NCI-H510A treated with DMSO at 0.1 percent for 48 hours (cell line): Measurements from ENCODE around the gene SGCD.

Source experiments
- DNase-seq: peaks from one replicate; lab custom pipeline; 2025; lab: John Stamatoyannopoulos, UW

SGCD gene

DNA sequence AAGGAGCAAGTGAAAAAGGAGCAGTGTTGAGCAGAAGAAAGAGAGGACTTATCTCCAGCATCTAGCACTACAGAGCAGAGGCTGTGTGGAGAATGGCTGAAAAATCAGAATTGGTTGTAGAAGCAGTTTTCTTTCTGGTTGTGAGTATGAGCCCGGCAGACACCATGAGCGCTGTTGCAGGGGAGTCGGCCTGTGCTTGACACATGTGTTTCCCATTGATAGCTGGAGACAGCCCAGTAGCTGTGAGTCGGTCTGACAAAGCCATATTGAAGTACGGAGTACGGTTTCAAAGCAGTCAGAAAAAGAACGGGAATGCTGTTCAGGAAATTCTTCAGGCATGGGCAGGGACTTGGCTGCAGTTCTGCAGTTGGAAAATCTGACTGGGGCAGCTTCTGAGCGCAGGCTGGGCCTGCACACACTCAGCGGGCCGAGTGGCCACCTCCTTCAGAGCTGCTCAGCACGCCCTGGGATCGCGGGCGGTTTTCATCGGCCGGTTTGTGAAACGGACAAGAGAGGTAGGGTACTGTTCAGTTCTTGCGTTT is at the start of gene SGCD:
SGCD (plus strand) TSS at position 447 of the 542 bp plus-strand sequence.
- DNase-seq, result no peak

DNA sequence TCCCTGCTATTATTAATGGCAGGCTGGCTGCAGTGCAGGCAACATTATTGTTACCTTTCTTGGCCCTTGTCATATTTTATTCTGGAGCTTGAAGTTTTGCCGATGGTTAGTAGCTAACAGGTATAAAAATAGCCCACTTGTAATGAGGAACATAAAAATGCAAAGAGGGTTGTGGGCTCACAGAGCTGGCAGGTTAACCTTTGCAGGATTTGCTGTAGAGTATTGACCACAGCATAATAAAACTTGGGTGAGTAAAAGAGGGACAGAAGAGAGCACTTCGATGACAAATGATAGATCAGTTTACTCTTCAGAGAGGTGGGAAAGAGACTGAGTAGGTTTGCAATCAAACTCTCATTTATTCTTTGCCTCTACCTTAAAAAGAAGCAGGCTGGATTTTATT is 49.7 kb upstream of the SGCD start:
- no peak for DNase-seq

DNA sequence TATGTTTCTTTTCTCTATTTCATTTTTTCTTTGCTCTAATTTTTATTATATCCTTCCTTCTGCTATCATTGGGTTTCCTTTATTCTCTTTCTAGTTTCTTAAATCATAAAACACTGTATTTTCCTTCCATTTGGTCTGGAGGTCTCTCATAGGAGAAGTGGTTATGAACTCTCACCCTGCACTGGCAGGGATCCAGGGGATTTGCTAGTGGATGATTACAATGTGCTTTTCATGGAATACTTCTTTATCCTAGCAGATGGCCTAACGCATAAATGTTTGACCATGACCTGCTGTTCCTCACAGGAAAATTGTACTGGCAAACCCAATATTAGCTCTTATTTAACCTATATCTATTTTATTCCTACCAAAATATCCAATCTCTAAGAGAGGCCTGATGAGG is 31.5 kb upstream of the SGCD start:
- DNase-seq, result no peak

DNA sequence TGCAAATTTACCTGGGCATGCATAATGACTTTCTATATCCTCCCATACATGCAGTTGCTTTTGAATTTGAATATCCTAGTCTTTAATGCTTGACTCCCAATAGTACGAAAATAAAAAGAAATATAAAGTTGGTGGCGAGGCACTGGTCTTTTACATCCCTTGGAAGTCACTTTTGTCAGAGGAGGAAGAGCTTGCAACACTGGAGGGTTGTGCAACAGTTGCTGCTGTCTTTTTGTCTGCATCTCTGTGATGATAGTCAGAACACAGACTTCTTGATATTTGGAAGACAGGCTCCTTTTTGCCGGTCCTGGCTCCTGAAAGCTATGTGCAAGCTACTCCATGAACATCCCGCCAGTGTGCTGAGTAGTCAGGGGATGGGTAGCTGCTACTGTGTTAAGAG is 16.8 kb upstream of the SGCD start:
- DNase-seq, result no peak

DNA sequence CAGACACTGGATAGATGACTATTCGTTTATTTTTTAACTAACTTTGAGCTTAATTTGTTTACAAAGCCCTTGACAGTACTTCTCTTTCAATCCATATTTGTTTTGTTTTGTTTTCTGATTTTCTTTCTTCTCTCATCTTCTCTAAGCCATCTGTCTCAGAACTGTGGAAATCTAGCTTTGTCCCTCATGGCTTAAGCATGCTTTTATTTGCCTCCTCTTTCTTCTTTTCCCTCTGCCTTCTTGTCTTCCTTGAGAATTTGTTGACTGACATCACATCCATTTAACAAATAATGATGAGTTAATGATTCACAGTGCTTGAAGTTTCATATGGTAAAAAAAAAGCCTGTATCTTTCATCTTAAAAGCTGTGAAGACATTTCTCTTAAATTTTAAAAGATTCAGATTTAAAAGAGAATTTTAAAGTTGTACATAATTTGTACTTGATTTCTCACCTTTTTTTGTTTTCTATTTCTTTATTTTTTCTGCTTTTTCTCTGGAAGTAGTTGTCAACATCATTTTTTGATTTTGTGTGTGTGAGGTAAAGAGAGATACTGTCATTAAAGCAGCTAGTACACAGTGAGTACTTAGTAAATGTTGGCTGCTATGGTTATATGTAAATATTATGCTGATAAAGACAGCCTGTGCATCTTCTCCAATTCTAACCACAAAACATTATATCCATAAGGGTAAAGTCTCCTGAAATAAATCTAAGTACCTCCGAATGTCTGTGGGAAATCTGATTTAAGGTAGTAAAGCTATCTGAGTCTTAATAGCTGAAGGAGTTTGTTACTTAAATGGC is 13.9 kb upstream of the SGCD start:
- DNase-seq, result no peak

DNA sequence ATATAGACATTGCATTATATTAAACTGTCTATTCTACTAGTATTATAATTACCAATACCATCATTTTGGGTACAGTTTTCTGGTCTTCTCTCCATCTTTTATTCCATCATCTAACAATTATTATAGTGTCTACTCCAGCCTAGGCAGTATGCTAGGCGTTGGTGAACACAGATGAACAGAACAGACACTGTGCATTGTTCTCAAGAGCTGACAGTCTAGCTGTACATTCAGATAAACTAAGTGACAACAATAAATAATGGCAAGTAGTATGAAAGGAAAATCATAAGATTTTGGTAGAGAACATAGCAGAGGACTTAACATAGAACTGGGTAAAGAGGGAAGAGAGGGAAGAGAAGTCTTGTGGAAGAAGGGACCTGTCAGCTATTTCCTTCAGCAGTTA is 12.5 kb upstream of the SGCD start:
- no peak for DNase-seq

DNA sequence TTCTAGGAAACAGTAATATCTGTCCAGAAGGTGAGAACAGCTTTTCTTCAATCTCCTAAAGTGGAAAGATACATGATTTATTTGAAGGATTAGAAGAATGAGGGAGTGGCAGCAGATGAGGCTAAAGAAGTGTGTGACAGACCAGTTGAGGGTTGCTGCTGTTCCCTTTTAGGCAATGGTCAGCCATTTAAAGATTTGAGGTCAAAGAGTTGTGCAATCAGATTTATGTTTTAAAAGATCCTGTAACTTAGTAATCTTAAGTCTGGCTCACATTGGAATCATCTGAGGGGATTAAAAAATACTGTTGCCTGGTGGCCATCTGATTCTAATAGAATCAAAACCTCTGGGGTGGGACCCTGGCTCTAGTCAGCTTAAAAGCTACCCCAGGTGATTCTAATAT is 4.3 kb upstream of the SGCD start:
- DNase-seq, result no peak

DNA sequence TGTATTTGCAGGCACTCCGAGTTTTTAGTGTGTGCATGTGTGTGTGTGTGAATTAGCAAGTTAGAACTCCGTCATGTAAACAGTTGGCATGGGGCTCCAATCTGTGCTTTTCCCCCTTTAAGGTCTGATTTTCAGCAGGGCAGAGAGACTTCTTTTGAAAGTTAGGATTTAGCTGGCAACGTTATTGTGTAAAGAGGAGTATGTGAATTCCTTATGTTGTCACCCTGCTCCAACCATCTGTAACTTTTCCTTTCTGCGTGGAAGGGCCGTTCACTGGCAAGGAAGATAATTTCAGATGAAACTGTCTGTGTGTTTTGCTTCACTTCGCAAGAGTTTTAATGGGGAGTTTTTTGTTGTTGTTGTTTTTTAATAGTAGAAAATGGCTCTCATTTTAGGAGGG is 332 bp downstream of the SGCD start:
- DNase-seq, result no peak

DNA sequence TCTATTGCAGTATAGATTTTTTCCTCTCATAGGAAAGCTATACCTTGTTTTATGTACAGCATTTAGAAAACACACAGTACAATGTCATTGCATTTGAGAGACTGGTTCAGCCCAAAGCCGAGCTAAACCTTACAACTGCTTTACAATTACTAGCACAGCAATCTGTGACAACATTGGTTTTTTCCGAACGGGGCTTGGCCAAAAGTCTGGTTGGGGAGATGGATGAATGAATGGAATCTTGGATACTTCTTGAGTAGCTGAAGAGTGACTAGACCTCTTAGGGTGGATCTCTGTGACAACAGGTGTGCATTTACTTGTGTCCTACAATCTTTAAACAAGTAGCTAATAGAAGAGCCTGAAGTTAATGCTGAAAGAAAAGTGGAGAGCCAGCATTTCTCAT is 1.2 kb downstream of the SGCD start:
- DNase-seq, result no peak

DNA sequence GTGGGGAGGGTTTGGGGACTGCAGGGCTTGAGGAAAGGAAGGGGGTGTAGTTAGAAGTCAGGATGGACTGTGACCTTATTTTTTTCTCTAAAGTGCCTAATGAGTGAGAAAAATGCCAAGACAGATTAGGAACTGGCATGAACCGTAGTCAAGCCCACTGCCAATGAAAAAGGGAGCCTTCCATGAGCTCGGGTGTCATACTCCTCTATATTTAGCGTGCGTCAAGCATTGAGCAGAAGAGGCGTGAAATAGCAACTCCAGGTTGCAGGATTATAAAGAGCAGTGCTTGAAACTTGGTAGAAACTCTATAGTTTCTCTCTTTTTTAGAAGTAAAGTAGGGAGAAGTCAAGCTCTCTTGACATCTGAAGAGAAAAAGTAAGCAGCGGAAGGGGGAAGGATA is 1.8 kb downstream of the SGCD start:
- DNase-seq, result no peak

DNA sequence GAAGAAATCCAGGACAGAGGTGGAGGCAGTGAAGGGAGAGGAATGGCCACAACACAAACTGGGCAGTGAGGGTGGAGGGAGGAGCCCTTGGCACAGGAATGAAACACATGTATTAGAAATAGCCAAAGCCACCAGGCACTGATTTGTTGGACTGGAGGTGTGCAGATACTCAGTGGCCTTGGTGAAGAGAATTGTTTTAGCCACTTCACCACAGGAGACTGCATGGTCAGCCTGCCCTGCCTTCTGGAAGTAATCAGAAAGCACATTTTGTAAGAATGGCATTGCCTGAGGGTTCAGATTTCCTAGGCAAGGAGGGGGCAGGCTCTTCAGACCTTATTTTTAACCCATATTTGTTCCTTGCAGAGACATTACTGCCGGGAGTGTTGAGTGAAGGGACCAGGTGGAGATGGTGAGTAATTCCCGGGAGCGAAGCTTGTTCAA is 2.2 kb downstream of the SGCD start:
- DNase-seq, result no peak

DNA sequence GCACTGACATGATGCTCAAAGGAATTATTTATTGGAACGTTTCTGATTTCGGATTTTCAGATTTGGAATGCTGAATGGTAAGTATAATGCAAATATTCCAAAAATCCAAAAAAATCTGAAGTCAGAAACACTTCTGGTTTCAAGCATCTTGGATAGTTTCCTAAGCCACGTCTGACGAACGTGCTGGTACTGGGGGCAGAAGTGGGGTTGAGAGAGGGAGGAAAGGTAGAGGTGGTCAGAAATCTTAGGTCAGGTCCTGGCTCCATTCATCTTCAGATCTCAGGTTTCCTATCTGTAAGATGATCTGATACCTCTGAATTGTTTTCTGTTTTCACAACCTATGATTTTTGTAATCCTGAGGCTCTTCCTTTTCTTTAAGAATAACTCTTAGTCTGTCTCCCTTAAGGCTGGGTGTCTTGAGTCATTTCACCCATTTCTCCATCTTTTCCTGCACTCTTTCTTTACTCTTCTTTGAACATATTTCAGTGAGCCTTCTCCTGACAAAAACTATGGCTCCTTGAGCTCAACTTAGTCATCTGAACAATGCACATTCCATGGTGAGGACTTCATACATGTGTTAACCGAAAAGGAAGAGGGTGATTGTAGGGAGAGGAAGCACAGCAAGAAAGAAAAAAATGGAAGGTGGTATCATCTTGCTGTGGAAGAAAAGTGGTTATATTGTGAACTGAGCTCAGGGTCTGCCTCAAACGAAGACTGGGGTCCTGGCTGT is 3.3 kb downstream of the SGCD start:
- no peak for DNase-seq

DNA sequence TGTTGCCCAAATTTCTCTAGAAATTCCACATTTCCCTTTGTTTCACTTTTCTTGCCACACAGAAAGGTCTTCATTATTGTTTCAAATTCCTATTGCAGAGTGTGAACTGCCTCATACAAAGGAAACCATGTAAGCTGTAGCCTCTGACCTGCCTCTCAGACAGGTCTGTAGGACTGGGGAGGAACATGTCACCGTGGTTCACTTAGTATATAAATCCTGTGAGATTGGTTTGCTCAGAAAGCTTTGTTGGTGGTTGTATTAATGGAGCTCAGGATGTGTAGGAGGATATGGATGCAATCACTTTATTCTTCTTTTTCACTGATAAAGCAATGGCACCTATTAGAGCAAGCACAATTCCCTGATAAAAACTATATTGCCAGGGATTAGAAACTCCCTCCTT is 4.2 kb downstream of the SGCD start:
- DNase-seq, result no peak

DNA sequence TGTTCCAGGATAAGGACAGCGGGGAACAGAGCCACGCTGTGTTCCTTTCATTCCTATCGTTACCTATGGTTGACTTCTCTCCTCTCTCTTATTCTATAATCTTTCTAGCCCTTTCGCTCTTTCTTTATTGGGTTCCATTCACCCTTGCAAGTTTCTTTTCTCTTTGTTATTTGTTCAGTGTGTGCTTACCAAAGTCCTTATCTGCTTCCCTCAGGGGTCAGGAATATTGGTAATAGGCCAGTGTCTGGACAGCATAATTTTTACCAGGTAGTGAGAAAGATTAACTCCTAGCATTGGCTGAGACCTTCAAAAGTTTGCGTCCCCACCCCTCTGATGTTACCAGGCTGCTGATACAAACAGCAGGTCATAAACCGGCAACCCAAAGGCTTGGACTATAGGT is 4.9 kb downstream of the SGCD start:
- no peak for DNase-seq

DNA sequence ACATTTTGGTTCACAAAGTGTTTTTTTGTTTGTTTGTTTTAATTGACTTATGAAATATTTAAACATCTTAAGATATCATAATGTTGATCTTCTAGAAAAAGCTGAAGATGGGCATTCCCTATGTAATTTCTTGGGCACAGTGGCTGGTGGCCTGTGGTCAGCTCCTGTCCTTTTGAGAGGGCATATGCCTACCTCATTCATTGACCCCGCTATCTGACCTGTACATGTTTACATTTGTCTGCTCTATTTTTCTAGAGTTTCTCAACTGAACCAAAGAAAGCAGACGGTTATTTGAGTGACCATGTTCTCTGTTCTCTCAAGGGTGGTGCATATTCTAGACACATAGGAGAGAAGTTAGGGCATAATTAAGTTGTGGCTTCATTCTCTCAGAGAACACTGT is 5.3 kb downstream of the SGCD start:
- DNase-seq, result no peak

DNA sequence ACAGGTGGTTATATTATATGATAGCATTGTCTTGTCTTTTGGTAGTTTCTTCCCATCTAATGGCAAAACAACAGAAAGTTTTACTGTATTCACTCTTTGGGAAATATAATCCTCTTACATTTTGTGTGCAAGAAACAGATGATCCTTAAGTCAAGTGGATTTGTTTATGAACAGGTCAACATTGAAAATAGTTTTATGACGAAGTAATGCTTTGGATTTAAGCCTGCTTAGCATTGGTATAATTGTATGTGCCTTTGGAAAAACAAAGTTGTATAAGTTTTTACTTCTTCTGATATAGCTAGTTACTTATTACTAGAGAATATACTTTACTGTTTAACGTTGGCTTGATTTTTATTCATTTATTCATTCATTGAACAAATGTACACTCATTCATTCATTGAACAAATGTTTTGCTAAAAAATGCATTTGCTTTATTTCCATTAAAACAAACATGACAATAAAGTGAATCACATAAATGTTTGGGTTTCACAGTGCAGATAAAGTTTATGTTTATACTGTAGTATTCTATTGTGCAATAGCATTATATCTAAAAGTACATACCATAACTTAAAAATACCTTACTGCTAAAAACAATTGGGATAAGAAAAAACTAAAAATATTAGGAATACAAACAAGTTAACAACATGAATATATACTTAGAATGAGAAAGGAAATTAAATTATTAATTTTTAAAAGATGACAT is 12.3 kb downstream of the SGCD start:
- no peak for DNase-seq

DNA sequence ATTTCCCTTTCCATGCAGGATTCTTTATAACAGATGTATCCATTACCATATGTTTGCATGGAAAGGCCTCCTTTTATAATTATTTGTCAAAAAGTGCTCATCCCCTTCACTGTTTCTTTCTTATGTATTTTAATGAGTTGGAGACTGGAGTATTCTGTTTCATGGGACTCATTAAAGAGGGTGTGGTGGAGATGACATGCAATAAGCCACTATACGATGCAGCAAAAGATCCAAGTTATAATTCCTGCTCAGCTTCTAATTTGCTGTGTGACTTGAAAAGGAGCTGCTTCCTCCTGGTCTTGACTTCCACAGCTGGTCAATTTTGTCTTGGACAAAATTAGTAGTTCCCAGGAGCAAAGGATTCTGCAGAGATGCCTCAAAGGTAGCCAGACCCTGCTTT is 13.9 kb downstream of the SGCD start:
- DNase-seq, result no peak

DNA sequence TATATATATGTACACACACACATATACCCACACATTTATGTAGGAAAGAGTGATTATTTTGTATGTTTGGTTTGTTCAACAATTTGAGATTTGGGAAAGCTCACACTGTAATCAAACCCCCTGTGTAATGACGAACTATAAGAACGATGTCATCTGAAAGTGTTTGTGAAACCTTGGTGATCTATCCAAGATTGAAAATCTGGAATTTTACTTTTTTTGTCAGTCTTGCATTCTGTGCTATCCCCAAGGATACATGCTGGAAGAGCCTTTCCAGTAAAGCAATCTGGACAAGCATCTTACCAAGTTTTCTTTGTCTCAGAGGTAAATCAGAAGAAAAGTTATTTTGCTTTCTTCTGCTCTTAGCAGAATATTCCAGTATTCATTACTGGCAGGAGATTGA is 23.3 kb downstream of the SGCD start:
- no peak for DNase-seq

DNA sequence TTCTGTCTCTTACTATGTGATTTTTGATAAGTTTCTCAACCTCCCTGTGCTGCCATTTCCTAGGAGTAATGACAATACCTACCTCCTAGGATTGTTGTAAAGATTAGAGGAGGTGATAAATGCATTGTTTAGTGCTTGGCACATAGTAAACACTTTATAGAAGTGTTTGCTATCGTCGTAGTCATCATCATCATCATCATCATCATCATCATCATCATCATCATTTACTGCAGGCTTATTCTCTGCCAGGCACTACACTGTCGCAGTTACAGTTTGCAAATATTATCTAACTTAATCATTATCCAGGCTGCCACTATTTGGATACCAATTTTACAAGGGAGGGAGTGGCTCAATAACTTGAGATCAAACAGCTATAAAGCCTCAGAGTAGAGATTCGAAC is 24.5 kb downstream of the SGCD start:
- DNase-seq, result no peak

DNA sequence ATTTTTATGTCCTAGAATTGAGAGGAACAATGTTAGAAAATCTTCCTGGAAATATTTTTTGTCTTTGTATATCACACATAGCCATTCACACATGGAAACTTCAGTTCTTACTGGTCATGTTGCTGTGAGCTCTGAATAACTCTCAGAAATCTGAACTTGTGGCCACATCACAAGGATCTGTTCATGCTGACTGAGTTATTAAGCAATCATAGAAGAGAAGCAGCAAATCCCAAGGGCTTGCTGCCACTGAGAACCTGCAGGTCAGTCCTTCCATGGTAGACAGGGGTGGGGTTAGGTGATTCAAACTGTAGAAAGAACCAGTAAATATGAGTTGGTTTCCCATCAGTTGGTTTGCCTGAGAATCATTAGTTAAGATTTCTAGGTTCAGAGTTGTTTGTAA is 27.6 kb downstream of the SGCD start:
- DNase-seq, result no peak

DNA sequence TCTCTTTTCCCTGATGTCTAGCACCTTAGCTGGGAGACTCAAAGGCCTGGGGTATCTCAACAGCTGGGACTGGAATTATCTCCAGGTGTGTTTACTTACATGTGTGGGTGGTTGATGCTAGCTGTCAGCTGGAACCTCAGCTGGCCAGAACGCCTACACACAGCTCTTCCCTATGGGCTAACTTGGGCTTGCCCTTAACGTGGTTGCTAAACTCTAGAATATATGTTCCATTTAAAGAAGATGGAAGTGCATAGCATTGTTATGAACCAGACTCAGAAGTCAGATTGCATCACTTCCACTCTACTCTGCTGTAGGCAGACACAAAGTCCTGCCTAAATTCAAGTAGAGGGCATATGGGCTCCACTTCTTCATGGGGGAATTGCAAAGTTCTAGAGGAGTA is 29.3 kb downstream of the SGCD start:
- peak; percentile 2 for DNase-seq

DNA sequence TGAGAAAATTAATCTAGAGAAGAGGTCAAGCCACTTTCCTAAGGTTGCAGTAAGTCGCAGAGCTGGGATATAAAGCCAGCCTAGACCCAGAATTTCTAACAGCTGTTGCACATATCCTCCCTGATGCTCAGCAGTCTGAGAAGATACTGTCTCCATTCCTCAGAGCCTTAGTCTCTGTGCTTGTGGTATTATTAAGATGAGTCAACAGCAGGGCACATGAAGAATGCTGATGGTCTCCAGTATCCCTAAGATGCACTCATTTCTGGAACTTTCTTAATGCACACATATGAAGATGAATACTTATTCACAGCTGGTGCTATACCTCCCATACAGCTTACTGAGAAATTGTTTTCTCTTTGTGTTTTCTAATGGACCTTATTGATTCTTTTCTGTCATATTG is 32.5 kb downstream of the SGCD start:
- DNase-seq, result no peak
